Measurements from ENCODE around the gene ABCC11. TPM values are rescaled to one million over a fixed set of nuclear protein-coding genes. Genes with fewer than 3 reads are reported as not detected.
A peak's percentile ranks its signal among the peaks of the same experiment; 100 is the strongest.
"Not testable (repeated sequence)": the region's sequence is repeated elsewhere in the genome, so short reads cannot be mapped to it uniquely, and the experiment has no call there.

Gene ABCC11
- total RNA-seq, 1 donor from 2014 or later, result 1.7 TPM

DNA sequence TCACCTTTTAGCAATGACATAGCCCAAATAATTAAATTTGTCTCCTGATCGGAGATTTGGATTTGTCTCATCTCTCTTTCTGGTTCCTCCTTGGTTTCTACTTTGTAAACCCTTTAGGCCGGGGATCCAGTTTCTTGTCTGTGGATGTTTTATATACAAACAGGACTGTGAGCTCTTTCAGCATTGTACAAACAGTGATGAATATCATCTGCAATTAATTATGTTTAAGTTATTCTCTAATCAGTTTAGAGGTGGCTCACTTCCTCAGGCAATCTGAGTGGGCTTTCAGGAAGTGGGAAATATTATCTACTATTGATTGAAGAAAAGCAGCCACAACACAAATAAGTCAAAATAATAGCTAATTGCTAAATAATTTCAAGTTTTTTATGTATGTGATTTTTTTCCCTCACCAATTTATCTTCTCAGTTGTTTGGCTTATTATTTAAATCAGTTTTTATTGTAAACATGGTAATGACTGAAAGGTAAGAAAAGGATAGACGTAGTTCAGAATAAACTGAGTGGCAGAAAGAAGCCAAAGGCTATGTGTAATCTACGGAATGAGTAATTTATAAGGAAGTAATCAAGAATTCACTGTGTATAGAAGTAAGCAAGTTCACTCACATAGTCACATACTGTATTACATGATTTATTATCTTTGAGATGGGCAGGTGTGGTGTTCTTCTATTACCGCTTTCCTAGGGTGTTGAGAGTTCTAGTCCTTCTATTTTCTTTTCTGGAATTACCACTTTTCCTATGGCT is 3.4 kb upstream of the ABCC11 start:
- no peak for DNase-seq (ENCODE audit: low spot score)

DNA sequence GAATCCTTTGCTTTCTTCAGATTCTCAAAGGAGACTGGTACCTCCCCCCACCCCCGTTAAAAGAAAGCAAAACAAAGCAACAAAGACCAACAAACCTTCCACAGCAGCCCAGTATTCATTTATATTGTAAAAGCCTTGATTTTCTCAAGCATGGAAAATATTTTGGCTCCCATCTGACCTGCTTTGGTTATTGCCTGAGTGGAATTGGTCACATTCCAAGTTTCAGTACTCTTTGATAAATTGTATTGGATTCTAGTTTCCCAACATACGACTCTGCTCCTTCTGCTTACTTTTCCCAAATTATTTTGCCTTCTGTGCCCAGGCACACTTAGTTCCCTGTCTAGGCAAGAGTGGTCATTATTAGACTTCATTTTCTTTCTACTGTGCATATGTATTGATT is 1.3 kb downstream of the ABCC11 start:
- DNase-seq (ENCODE audit: low spot score), result no peak

DNA sequence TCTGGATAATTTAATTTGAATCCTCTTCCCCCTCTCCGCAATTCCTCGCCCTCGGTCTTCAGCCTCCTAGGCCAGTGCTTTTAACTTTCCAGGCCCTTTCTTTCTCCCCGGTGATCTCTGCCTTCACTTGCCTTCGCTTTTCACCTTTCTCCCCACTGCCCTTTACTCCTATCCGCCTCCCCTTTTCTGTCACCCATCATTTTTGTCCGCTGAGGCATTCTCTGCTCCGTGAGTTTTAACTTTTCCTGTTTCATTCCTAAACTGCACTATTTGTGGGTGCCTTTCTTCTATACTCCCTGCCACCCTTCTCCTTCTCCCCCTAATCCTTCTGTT is 2.5 kb downstream of the ABCC11 start:
- no peak for DNase-seq (ENCODE audit: low spot score)

DNA sequence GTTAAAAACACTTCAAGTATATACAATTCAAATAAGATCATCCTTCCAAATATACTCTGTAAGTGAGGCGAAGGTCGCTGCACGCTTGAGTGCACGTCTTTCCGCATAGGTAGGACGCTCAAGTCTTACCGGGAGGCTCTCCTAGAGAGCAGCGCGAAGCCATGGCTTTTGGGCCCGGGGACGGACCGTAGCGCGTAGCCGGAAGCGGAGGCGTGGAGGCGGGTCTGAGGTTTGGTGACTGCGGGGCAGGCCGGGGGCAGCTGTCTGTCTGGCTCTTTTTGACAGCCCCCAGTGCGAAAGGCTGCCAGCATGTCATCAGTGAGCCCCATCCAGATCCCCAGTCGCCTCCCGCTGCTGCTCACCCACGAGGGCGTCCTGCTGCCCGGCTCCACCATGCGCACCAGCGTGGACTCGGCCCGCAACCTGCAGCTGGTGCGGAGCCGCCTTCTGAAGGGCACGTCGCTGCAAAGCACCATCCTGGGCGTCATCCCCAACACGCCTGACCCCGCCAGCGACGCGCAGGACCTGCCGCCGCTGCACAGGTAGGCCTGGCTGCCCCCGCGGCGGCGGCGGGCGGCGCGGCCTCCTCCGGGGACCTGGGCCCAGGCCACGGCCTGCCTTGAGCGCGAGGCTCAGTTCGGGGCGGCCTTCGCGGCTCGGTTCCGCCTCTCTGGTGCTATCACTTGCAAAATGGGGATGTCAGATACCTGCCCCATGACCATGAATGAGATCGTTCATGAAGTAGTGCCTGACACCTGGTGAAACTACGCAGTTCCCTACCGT is 3.1 kb downstream of the ABCC11 start, which contains the start of gene LONP2:
LONP2 (plus strand) TSS at position 221 of the 783 bp plus-strand sequence; CDS start at position 310, 89 bp downstream.
- peak; percentile 91 for DNase-seq (ENCODE audit: low spot score)

DNA sequence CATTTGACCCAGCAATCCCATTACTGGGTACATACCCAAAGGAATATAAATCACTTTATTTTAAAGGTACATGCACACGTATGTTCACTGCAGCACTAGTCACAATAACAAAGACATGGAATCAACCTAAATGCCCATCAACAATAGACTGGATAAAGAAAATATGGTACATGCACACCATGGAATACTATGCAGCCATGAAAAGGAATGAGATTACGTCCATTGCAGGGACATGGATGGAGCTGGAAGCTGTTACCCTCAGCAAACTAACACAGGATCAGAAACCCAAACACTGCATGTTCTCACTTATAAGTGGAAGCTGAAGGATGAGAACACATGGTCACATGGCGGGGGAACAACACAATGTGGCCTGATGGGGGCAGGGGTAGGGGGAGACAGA is 7.2 kb downstream of the ABCC11 start:
- DNase-seq (ENCODE audit: low spot score), result not testable (repeated sequence)

DNA sequence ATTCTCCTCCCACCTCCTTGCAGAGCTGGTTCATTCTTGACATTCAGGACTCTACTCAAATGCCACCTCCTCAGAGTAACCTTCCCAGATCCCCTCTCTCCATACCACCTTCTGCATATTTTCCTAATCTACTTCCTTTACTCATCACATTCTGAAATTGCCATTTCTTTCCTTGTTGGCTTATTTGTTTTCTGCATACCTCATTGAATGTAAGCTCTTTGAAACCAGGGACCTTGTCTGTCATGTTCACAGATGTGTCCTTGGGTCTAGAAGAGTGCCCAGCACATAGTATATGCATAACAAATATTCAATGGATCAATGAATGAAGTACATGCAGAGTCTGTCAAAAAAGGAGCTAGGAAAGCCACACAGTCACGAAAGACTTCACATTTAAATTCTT is 11.1 kb downstream of the ABCC11 start:
- no peak for DNase-seq (ENCODE audit: low spot score)

DNA sequence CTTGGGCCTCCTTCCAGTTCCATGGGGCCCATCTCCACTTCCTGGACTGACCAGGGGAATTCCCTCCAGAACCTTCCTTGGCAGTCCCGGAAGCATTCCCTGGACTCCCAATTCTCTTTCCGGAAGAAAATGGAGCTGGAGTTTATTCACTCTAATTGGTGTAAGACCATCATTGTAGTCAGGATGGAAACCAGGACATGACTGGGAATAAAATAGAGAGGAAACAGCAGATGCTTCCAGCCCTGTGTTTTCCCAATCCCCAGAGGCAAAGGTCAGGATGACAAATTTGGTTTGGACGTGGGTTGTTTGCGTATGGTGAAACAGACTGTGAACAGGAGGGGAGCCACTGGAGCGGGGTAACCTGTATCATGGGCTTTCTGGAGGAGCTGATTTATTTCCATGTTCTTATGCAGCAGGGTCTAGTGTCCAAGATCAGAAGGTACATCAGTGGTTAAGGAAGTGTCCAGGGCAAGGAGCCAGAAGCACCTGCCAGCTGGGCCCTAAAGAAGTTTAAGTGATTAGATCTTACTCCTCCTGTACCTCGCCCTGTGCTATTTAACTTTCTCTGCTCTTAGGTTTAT is 11.7 kb downstream of the ABCC11 start:
- DNase-seq (ENCODE audit: low spot score), result no peak

DNA sequence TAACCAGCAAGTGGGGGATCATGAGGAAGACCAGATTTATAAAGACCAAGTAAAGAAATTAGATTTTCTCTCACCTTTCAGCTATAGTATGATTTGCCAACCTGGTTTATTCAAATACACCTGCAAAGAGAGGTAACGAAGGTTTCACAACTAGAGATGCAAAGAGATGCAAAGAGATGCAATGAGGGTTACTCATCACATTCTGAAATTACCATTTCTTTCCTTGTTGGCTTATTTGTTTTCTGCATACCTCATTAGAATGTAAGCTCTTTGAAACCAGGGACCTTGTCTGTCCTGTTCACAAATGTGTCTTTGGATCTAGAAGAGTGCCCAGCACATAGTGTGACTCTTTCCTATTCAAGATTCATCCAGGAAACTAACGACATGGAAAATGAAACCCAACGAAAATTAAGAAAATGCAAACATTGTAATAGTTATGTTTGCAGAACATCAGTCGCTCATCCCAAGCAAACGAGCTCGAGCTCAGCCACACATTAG is 12.2 kb downstream of the ABCC11 start:
- DNase-seq (ENCODE audit: low spot score), result no peak

DNA sequence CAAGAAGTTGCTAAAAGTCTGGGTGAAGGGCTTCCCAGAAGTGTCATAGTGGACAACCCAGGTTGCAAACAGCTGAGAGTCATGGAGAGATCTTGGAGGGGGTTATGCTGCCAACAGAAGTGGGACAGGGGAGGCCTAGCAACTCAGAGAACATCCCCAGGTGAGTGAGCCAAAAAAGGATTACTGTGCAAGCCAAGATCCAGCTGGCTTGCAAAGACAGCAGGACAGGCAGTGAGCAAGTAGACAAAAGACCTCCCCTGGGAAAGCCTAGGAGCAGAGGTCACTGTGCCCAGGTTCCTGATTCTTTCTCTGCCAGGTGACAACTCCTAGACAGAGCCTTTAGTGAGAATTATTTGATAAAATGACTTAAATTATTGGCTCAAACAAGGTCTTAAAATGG is 12.7 kb downstream of the ABCC11 start:
- DNase-seq (ENCODE audit: low spot score), result no peak

DNA sequence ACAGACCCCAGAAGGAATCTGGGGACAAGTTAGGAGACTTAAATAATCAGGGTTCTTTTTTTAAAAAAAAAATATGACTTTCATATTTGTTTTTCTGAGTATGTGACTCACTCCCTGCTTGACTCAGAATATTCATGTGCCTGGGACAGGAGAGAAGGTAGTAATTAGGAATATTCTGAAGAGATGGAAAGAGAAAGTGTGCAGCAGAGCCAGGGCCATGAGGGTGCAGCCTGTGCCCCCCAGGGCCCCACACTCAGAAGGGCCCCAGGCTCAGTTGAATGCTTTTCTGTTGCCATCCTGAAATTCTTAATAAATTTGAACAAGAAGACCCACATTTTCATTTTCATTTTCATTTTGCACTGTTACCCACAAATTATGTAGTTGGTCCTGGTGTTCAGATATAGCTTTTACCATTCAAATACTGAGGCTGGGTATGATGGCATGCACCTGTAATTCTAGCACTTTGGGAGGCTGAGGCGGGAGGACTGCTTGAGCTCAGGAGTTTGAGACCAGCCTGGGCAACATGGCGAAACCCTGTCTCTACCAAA is 14.8 kb downstream of the ABCC11 start:
- DNase-seq (ENCODE audit: low spot score), result no peak

DNA sequence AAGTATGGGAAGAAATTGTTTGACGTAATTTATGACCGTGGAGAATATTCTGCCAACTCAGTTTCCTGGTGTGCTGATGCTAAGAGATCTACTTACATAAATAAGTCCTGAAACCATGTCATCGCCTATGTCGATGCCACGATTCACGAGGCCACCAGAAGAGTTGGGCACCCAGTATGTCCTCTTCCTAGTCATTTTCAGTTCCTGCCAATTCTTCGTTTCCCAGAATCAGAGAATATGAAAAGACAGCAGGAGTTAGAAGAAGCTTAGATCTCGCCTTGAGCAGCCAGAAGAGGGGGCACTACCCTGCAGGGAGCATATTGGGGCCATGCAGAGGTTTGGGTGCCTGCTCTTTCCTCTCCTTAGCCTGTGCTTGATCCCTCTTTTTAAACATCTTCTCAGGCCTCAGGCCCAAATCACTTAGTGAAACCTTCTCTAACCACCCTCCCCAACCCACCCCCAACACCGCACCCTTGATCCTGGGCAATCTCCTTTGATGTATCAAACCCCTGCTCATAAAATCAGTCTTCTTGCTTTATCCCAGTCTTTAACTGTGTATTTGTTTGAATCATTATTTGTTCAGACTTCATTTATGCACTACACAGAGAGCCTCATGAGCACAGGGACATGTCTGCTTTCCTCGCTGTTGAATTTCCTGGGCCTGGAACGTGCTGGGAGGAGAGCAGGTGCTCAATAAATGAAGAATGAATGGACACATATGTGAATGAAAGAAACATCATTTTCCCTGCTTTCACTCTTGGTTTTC is 15.4 kb downstream of the ABCC11 start:
- DNase-seq (ENCODE audit: low spot score), result no peak

DNA sequence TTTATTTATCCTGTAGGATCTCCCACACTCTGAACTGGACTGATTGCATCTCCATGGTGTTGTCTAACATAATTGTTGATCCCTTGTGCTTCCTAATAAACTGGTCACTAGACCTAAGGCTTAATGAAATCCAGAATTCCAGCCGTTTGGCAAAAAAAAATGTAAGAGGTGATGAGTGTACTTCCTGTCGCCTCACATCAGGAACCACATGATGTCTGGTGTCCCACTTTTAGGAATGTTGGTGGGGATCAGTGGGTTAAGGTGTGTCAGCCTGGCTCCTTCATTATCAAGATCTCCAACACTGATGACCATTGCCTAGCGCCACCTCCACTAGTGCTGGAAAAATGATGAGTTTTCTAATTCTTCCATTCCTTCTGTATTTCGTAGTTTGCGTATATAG is 21.9 kb downstream of the ABCC11 start:
- DNase-seq (ENCODE audit: low spot score), result no peak

DNA sequence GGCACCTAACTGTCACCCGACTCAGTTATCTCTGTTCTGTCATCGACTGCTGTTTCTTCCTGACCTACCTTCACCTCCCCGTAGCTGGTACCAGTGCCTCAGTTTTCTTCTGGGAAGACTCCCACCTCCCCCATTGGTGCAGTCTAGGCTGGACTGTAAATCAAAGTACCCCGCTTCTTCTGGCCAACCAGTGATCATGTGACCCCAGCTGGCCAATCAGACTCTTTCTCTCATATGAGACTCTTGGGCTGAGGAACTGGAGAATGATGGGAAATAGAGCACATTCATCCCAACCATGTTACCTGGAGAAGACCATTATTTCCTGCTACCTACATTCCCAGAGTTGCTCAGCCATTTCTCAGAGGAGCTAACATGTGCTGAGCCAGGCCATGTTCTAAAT is 23.8 kb downstream of the ABCC11 start:
- no peak for DNase-seq (ENCODE audit: low spot score)

DNA sequence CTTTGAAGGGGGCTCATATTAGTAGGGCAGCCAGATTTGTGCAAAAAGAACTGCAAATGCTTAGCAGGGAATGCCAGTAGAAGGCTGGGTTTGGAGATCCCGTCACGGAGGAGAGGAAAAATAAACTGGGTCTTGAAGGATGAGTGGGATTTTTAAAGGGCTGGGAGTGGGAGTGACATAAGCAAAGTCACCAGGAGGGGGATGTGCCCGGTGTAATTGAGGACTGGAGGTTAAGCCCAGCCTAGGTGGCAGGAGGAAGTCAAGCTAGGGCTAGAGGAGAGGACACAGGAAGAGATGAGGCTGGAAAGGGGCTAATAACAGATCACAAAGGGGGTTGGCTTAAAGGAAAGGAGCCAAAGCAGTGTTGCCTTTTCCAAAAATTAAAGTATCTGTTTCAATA is 26.4 kb downstream of the ABCC11 start:
- no peak for DNase-seq (ENCODE audit: low spot score)

DNA sequence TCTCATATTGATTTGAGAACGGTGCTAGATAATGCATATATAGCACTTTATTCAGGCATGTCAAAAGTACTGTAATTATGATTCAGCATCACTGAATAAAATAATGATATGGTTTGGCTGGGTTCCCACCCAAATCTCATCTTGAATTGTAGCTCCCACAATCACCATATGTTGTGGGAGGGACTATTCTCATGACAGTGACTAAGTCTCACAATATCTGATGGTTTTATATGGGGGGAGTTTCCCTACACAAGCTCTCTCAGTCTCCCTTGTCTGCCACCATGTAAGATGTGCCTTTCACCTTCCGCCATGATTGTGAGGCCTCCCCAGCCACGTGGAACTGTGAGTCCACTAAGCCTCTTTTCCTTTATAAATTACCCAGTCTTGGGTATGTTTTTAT is 28.9 kb downstream of the ABCC11 start:
- no peak for DNase-seq (ENCODE audit: low spot score)

DNA sequence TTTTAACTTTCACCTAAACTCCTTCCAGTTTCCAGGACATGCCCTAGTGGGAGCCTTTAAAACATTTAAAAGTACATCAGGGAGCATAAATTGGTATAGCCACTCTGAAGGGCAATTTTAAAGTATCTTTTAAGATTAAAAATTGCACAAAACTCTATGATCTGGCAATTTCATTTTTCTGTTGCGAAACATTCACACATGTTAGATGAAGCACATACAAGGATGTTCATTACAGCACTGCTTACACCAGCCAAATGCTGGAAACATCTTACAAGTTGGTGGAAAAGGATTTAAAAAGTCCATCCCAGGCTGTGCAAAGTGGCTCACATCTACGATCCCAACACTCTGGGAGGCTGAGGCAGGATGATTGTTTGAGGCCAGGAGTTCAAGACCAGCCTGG is 29.6 kb downstream of the ABCC11 start:
- DNase-seq (ENCODE audit: low spot score), result no peak

DNA sequence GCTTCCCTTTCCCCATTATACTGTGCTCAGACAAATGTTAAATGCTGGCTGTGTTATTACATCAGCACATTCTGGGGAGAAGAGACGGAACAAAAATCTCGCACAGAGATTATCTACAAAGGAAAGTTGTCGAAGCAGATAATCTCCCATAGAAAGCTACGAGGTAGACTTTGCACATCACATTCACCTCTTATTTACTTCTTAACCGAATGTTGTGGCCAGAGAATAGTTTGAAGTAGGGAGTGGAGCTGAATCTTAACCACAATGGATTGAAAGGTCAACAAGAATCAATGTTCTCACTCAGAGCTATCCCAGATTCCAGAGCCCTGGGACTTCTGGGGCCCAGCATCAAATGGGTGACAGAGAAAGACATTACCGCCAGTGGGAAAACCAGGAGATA is 31.6 kb downstream of the ABCC11 start:
- DNase-seq (ENCODE audit: low spot score), result no peak

DNA sequence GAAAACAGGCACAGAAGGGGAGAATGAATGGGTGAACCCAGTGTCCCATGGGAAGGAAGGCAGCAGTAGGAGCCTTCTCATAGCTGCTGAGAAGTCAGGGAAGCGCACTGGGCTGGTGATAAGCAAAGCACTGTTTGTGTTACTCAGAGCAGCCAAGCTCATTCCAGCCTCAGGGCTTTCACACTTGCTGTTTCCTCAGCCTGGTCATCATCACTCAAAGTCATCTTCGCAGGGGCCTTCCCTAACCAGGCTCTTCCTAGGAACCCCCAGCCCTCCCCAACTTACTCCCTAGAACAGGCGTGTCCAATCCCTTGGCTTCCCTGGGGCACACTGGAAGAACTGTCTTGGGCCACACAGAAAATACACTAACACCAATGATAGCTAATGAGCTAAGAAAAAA is 35.3 kb downstream of the ABCC11 start:
- DNase-seq (ENCODE audit: low spot score), result no peak

DNA sequence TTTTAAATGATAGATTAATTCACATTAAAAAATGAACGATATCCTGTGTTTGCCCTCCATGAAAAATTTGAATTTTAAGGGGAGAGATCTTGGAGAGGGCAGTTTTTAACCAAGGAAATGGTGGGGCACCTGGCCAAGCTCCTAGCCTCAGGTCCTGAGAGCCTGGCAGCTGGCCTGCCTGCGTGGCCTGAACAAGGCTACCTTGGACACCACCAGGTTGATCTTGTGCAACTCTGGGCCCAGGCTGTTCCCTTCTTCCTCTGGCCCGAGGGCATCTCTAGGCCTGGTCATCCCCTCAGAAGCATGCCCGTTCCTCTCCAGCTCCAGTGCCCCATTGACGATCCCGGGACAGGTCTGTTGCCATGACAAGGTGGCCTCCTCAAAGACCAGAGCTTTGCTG is 36.6 kb downstream of the ABCC11 start:
- DNase-seq (ENCODE audit: low spot score), result no peak

DNA sequence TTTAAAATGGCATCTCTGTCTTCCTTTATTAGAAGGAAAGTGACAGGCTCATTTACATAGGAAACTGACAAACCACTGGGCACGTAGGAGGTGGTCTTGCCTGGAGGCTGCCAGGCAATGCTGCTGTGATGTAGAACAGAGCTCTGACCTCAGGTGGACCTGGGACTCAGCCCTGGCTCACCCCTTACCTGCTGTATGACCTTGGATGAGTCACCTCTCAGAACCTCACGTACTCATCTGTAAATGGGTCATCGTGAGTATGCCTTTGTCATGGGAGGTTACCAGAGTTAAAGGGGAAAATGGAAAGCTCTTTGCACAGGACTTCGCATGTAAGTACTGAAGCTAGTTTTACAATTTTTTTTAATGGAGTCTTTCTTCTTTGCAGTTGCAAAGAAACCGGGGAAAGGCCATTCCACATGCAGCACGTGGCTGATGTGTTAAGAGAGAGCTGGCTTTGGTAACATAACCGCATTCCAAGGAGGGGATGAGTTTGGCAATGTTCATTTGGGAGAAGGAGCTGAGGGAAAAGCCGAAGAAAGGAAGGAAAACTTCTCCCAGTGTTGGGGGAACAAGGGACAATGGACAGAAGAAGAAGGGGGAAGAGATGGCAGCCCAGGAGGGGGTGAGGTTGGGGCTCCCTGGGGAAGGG is 40.6 kb downstream of the ABCC11 start:
- no peak for DNase-seq (ENCODE audit: low spot score)

DNA sequence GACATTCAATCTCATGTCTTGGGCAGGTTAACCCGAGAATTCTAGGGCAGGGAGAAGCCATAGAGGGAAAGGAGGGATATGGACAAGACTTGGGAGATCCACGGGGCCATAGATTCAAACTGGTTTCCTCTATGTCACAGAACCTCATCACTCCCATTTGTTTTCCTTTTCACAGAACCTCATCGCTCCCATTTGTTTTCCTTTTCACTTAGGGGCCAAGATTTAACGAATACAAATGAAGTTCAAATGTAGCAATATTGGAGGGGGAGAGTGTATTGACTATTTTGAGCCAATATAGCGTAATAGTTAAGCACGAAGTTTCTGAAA is 42.6 kb downstream of the ABCC11 start:
- no peak for DNase-seq (ENCODE audit: low spot score)
